Ishikawa (cell line): Measurements from ENCODE around the gene MRPS10.

Source experiments
- CEBPB ChIP-seq: IDR thresholded peaks from 2 replicates; pipeline ENCODE4 v1.6.1; 2012
- CREB1 ChIP-seq: IDR thresholded peaks from 2 replicates; pipeline ENCODE4 v1.6.1; 2012; ENCODE audit warnings: low read depth
- EGR1 ChIP-seq: IDR thresholded peaks from 2 replicates; pipeline ENCODE4 v1.6.1; 2012
- EP300 ChIP-seq: IDR thresholded peaks from 2 replicates; pipeline ENCODE4 v1.6.1; 2012; ENCODE audit warnings: borderline replicate concordance
- FOXM1 ChIP-seq: IDR thresholded peaks from 2 replicates; pipeline ENCODE4 v1.6.1; 2012; ENCODE audit warnings: low read depth, borderline replicate concordance
- MAX ChIP-seq: IDR thresholded peaks from 2 replicates; pipeline ENCODE4 v1.6.1; 2012
- NFIC ChIP-seq: IDR thresholded peaks from 2 replicates; pipeline ENCODE4 v1.6.1; 2012
- RAD21 ChIP-seq: IDR thresholded peaks from 2 replicates; pipeline ENCODE4 v1.6.1; 2012; ENCODE audit warnings: low read depth
- REST ChIP-seq: IDR thresholded peaks from 2 replicates; pipeline ENCODE4 v1.6.1; 2012; ENCODE audit warnings: low read depth, mild to moderate bottlenecking
- TAF1 ChIP-seq: IDR thresholded peaks from 2 replicates; pipeline ENCODE4 v1.6.1; 2012; ENCODE audit warnings: low read depth, mild to moderate bottlenecking
- TCF12 ChIP-seq: IDR thresholded peaks from 2 replicates; pipeline ENCODE4 v1.6.1; 2012; ENCODE audit warnings: low read depth
- TEAD4 ChIP-seq: IDR thresholded peaks from 2 replicates; pipeline ENCODE4 v1.6.1; 2012
- USF1 ChIP-seq: IDR thresholded peaks from 2 replicates; pipeline ENCODE4 v1.6.1; 2012
- YY1 ChIP-seq: IDR thresholded peaks from 2 replicates; pipeline ENCODE4 v1.6.1; 2012; ENCODE audit warnings: low read depth
- ZBTB7A ChIP-seq: IDR thresholded peaks from 2 replicates; pipeline ENCODE4 v1.6.1; 2012; ENCODE audit warnings: low read depth

MRPS10 gene

GRCh38 chr6:42159431-42160024 lies 58.1 kb downstream of the MRPS10 start:
- TF ChIP-seq REST = no peak
- TF ChIP-seq MAX = no peak
- peak; percentile 58 for TF ChIP-seq USF1
- no peak for TF ChIP-seq TEAD4

DNA sequence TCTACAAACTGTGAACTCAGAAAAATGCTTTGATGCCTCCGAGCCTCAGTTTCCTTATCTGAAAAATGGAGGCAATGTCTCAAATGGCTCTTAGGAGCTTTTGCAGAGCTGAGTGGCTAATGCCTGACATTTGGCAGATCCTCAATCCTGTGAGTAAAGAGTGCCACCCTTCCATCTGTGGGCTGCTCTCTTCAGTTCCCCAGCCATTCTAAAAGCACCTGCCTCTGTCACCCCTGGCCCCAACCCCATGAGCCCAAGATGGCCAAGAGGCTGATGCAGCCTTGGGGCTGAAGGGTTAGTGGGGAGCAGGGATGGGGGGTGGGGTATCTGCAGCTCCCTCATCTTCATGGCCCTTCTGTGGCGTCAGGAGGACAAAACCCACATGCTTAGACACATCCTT lies 59.0 kb downstream of the MRPS10 start:
- 0 out of 2 replicates have a peak, but pooled peaks have one; percentile 18 for TF ChIP-seq MAX
- no peak for TF ChIP-seq RAD21
- no peak for TF ChIP-seq TCF12
- TF ChIP-seq TAF1 = no peak
- TF ChIP-seq YY1 = no peak

DNA sequence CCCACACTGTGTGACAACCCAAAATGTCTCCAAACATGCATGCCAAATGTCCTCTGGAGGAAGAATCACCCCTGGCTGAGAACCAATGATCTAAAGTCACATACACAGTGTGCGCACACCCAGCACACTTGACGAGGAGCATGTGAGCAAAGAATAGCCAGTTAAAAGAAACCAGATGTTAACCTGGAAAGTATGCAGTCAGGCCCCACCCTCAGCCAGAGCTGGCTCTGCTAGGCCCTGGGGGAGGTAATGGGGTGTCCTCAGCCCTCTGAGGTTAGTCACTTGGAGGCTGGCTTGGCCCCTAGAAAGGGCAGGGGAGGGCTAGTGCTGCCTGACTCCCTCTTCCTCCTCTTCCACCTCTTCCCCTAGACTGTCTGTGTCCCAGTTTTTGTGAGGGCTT lies 59.6 kb downstream of the MRPS10 start:
- TF ChIP-seq FOXM1 (no peak), REST (no peak), NFIC (no peak), RAD21 (no peak), EP300 (no peak), YY1 (no peak), EGR1 (no peak), ZBTB7A (no peak), TAF1 (no peak), CREB1 (no peak), USF1 (no peak), TEAD4 (no peak), TCF12 (no peak), CEBPB (no peak), MAX (no peak)
